Endothelial cell of umbilical vein (primary cell): Measurements from ENCODE around the gene TRAPPC8. TPM values are rescaled to one million over a fixed set of nuclear protein-coding genes. Genes with fewer than 3 reads are reported as not detected.

Experiments
- BruUV-seq: library from RNA; stranded (reverse); fragments of 400-500 nt; replicated peaks from 2 replicates; lab custom pipeline; 2021; lab: Mats Ljungman, UMichigan
- CTCF ChIA-PET: fragments of 300-600, 350-600 bp; sonication (Branson Sonifier 250); formaldehyde crosslinking; loops from one replicate; lab custom pipeline; 2021; ENCODE audit warnings: antibody characterized with exemption, inconsistent platforms; lab: Charles Lee
- POLR2A ChIA-PET: fragments of 300-600, 350-600 bp; sonication (Branson Sonifier 250); formaldehyde crosslinking; loops from one replicate; lab custom pipeline; 2021; ENCODE audit warnings: antibody characterized with exemption, inconsistent platforms; lab: Charles Lee
- DNase-seq: peaks from one replicate; pipeline ENCODE4 v3.0.0-alpha.2; 2011; ENCODE audit warnings: low read depth, low spot score
- FAIRE-seq: peaks from 2 replicates; lab custom pipeline; 2011; peaks lifted over from hg19 to GRCh38; lab: Jason Lieb, UNC
- H2AFZ ChIP-seq: 2 replicates; pipeline ENCODE4 v1.6.0; 2012; ENCODE audit warnings: low read depth, low read length, control low read depth, inconsistent platforms
- H3K27ac ChIP-seq: 2 replicates; pipeline ENCODE4 v1.5.1; 2011; ENCODE audit warnings: low read depth, mild to moderate bottlenecking, control low read depth, low read length, moderate library complexity; ENCODE audit not compliant: insufficient read depth
- H3K27me3 ChIP-seq, 2 experiments: 2 replicates each; pipeline versions ENCODE4 v1.6.0 to v1.6.1; 2011; ENCODE audit warnings: low read length in 2 of 2, mixed read lengths in 1 of 2; ENCODE audit not compliant: control insufficient read depth in 2 of 2, insufficient read depth in 2 of 2
- H3K36me3 ChIP-seq, 2 experiments: 2 replicates in 1 of 2; 3 replicates in 1 of 2; pipeline ENCODE4 v1.5.1; 2011; ENCODE audit warnings: low read length in 2 of 2, mild to moderate bottlenecking in 1 of 2, moderate library complexity in 1 of 2; ENCODE audit not compliant: control insufficient read depth in 2 of 2, insufficient read depth in 2 of 2; ENCODE audit errors: extremely low read depth in 1 of 2
- H3K4me1 ChIP-seq: 3 replicates; pipeline ENCODE4 v1.5.1; 2011; ENCODE audit warnings: mild to moderate bottlenecking, low read length; ENCODE audit not compliant: control insufficient read depth, insufficient read depth; ENCODE audit errors: extremely low read depth
- H3K4me2 ChIP-seq: 2 replicates; pipeline ENCODE4 v1.6.1; 2011; ENCODE audit warnings: low read length, control low read depth, mixed read lengths; ENCODE audit not compliant: insufficient read depth
- H3K4me3 ChIP-seq, 3 experiments: fragments of 200-600 bp in 1 of 3; sonication (generic), shearing (Covaris generic) in 1 of 3; replicated peaks in 1 of 3; 2 replicates each; pipeline ENCODE4 v1.5.1; 2011 to 2016; ENCODE audit warnings: control low read depth in 3 of 3, low read length in 3 of 3, mild to moderate bottlenecking in 2 of 3, inconsistent platforms in 1 of 3, low read depth in 1 of 3, moderate library complexity in 1 of 3; ENCODE audit not compliant: insufficient read depth in 1 of 3
- H3K79me2 ChIP-seq: 2 replicates; pipeline ENCODE4 v1.6.0; 2012; ENCODE audit warnings: low read length, inconsistent platforms; ENCODE audit not compliant: control insufficient read depth, insufficient read depth
- H3K9ac ChIP-seq: replicated peaks from 2 replicates; pipeline ENCODE3; 2011; ENCODE audit warnings: low read length, control low read depth; ENCODE audit not compliant: insufficient read depth; ENCODE audit errors: extremely low read depth
- H3K9me1 ChIP-seq: replicated peaks from 3 replicates; pipeline ENCODE4 v1.6.0; 2011; ENCODE audit warnings: mild to moderate bottlenecking, low read length; ENCODE audit not compliant: control insufficient read depth, insufficient read depth; ENCODE audit errors: extremely low read depth
- H3K9me3 ChIP-seq: replicated peaks from 2 replicates; pipeline ENCODE4 v1.5.1; 2012; ENCODE audit warnings: low read length, inconsistent platforms; ENCODE audit not compliant: control insufficient read depth, insufficient read depth
- H4K20me1 ChIP-seq: replicated peaks from 2 replicates; pipeline ENCODE3; 2011; ENCODE audit warnings: mild to moderate bottlenecking, low read length; ENCODE audit not compliant: control insufficient read depth, insufficient read depth; ENCODE audit errors: extremely low read depth
- CTCF ChIP-seq, 2 donors: IDR thresholded peaks; 1 replicate in 1 of 2; 2 replicates in 1 of 2; pipeline ENCODE4 v1.5.1; 2011; ENCODE audit warnings: low read length in 2 of 2, mild to moderate bottlenecking in 2 of 2, moderate library complexity in 2 of 2, control low read depth in 1 of 2, inconsistent platforms in 1 of 2, low read depth in 1 of 2; ENCODE audit not compliant: insufficient read depth in 1 of 2; ENCODE audit errors: extremely low read depth in 1 of 2
- EZH2 ChIP-seq: IDR thresholded peaks from 2 replicates; pipeline ENCODE4 v1.6.1; 2012; ENCODE audit warnings: borderline replicate concordance, low read depth, mild to moderate bottlenecking, moderate library complexity, low read length, inconsistent platforms; ENCODE audit not compliant: severe bottlenecking
- FOS ChIP-seq: IDR thresholded peaks from 2 replicates; pipeline ENCODE4 v1.6.1; 2011; ENCODE audit warnings: mild to moderate bottlenecking, low read length, moderate library complexity, borderline replicate concordance; ENCODE audit not compliant: insufficient read depth
- GATA2 ChIP-seq: IDR thresholded peaks from 2 replicates; pipeline ENCODE4 v1.7.0; 2011; ENCODE audit warnings: low read depth, mild to moderate bottlenecking, moderate library complexity, mixed read lengths, low read length; ENCODE audit not compliant: insufficient read length, insufficient read depth
- JUN ChIP-seq: IDR thresholded peaks from 2 replicates; pipeline ENCODE4 v1.6.1; 2011; ENCODE audit warnings: borderline replicate concordance, low read depth; ENCODE audit not compliant: insufficient read length, insufficient read depth
- MYC ChIP-seq: IDR thresholded peaks from one replicate; pipeline ENCODE4 v1.6.1; 2011; ENCODE audit warnings: mild to moderate bottlenecking, low read depth, low read length
- POLR2A ChIP-seq: IDR thresholded peaks from 2 replicates; pipeline ENCODE4 v1.6.1; 2012; ENCODE audit warnings: low read depth, mild to moderate bottlenecking, control low read depth, low read length
- POLR2AphosphoS5 ChIP-seq: IDR thresholded peaks from 2 replicates; pipeline ENCODE4 v1.6.1; 2012; ENCODE audit warnings: low read depth, mild to moderate bottlenecking, control low read depth, low read length, moderate library complexity; ENCODE audit not compliant: insufficient read depth
- dilution Hi-C: fragments of 300-500 bp; cut with MboI; formaldehyde crosslinking; loops from one replicate; pipeline ENCODE4 v1.15.0; 2019; ENCODE audit warnings: low sequenced_read_pairs; ENCODE audit not compliant: extremely low pct_ligation_motif_present
- intact Hi-C: fragments of 100-400 bp; cut with micrococcal nuclease; formaldehyde crosslinking; loops from one replicate; pipeline ENCODE4 v1.10.0; 2022
- polyA plus RNA-seq, 4 experiments: library from polyadenylated mRNA; depleted of rRNA in 3 of 4; stranded (reverse) in 3 of 4; unstranded in 1 of 4; fragments of >200 nt; gene quantifications; 2 replicates each; pipeline versions ENCODE4 v1.2.1 to v1.2.3, GENCODE V29; 2011 to 2012; ENCODE audit warnings: missing spikeins in 1 of 4
- total RNA-seq: library from RNA; stranded (reverse); gene quantifications from 2 replicates; pipeline ENCODE4 v1.2.3, GENCODE V29; 2021
- TF ChIP-seq, protein P1 (sequence below): IDR thresholded peaks from 2 replicates; pipeline ENCODE4 v1.6.1; 2011; ENCODE audit not compliant: insufficient read depth, insufficient read length

The TRAPPC8 gene
- total and polyA plus RNA-seq, 2 donors (not counting 3 experiments of a cell fraction or from before 2014, with no cell fraction given) = 25.0 to 30.1 TPM

DNA sequence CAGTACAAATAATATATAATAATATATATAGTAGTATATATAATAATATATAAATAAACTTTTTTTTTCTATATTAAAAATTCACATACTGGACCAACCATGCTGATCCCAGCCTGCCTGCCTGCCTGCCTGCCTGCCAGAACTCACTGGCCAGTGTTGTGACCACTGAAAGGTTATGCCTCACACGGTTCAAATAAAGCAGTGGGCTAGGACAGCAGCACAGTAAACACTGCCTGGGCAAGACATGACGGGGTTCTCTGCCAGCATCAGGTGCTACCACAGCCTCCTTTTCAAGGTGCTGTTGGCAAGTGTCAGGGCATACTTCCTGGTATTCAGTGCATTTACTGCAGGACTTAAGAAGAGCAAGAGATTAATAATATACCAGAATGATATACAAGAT, 67.6 kb downstream of the TRAPPC8 start:
- H3K9me1 ChIP-seq = no peaks in the 10 kb centered on the region
- dilution Hi-C loops (no loop called here), intact Hi-C loops (no loop called here)
- H3K4me1 ChIP-seq = peaks cover 5% of the 10 kb centered on the region
- no peaks in the 10 kb centered on the region for H4K20me1 ChIP-seq
- H3K9ac ChIP-seq = no peak overlapping the region
- H2AFZ ChIP-seq = no peak overlapping the region
- TF ChIP-seq FOS (no peak), JUN (no peak), CTCF (IDR thresholded peaks at IDR 0.05; ENCODE audit: extremely low read depth in 1 of 2, insufficient read depth in 1 of 2, low read depth in 1 of 2, low read length in 2 of 2) (no peak), POLR2AphosphoS5 (no peak), MYC (no peak), GATA2 (no peak), EZH2 (no peak), POLR2A (no peak)
- TF ChIP-seq, protein P1, sequence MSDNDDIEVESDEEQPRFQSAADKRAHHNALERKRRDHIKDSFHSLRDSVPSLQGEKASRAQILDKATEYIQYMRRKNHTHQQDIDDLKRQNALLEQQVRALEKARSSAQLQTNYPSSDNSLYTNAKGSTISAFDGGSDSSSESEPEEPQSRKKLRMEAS = no peak
- H3K36me3 ChIP-seq = peaks cover 4 to 5% of the 10 kb centered on the region in 2 experiments
- ChIA-PET POLR2A (no interaction called here), CTCF (no interaction called here)
- H3K27ac ChIP-seq = no peak overlapping the region
- no peak overlapping the region for H3K4me3 ChIP-seq
- no peaks in the 10 kb centered on the region for H3K27me3 ChIP-seq
- BruUV-seq = no TSS peak
- no peaks in the 10 kb centered on the region for H3K9me3 ChIP-seq
- H3K79me2 ChIP-seq = no peaks in the 10 kb centered on the region
- no peak overlapping the region for H3K4me2 ChIP-seq
- FAIRE-seq = no peak
- no peak for DNase-seq
